GM12874 (cell line): ENCODE data around the gene KRTAP3-1.
"Not testable (repeated sequence)": the region's sequence is repeated elsewhere in the genome, so short reads cannot be mapped to it uniquely, and the experiment has no call there.

Experiments
- CTCF ChIP-seq: IDR thresholded peaks from 2 replicates; pipeline ENCODE4 v1.5.1; 2011; ENCODE audit warnings: low read depth, mild to moderate bottlenecking, control low read depth, low read length, moderate library complexity; ENCODE audit not compliant: insufficient read depth

The KRTAP3-1 gene

GRCh38 chr17:41003926-41004325 is 5.0 kb downstream of the KRTAP3-1 start:
- no peak for TF ChIP-seq CTCF

DNA sequence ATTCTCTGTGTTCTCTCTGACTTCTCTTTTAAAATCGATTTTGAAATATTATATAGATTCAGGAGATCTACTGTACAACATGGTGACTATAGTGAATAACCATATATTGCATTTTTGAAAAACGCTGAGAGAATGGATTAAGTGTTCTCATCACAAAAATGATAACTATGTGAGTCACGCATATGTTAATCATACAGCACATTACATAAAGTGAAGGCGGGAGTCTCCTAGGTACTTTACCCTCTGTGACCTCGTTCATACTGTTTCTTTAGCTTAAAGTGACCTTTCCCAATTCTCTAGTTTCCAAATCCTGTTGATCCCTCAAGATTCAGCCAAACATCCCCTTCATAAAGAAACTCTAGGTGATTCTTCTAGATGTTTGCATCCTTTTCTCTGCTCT is 6.1 kb downstream of the KRTAP3-1 start:
- TF ChIP-seq CTCF, result no peak

DNA sequence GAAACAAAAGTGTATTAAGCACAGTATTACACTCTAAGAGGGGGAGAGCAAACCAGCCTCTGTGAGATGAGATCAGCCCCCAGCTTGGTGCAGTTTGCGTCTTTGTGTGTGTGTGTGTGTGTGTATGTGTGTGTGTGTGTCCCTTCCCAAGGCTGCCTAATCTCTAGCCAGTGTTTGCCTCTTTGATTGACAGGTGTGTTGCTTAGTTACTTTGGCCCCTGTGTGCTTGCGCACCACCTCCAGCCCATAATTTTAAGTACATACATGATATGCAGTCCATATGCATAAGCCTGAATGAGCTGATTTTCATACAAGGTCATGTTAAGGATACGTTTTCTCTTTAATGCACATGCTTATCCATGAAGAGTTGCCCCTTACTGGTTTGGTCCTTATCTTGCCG is 7.1 kb downstream of the KRTAP3-1 start:
- no peak for TF ChIP-seq CTCF

DNA sequence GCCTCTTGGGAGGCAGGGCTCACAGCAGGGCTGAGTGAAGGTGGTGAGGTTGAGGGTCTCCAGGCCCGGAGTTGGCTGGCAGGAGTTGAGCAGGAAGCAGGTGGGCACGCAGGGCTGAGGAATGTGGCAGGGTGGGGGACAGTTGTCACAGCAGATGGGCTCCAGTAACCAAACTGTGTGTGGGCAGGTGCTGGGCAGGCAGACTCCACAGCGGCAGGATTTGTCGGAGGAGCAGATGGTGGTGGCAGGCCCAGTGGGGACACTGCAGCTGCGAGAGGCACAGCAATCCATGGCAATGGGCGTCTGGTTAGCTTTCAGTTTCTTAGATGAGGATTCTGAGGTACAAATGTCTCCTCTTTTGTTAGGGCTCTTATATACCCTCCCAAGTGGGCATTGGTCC is 9.4 kb downstream of the KRTAP3-1 start, which contains the start of gene KRTAP3-2:
TSS of gene KRTAP3-2 (minus strand) at position 344 of the 400 bp plus-strand sequence. CDS start at position 291, 53 bp downstream.
- not testable (repeated sequence) for TF ChIP-seq CTCF

DNA sequence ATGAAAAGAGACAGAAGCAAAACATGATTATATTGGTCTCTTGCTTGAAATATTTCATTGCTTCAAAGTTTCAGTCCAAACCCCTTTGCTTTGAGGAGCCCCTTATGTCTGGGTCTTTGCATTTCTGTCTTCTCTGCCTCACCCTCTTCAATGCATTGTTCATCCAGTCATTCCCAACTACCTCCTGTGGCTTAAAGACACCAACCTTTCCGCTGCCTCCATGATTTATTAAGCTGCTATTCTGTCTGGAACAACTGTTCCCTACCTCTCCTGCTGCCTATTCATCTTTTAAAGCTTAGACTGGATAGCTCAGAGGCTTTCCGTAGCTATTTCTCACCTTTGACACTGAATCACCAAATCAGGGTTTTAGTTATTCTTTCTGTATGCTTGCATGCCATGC is 11.6 kb downstream of the KRTAP3-1 start:
- TF ChIP-seq CTCF, result no peak

DNA sequence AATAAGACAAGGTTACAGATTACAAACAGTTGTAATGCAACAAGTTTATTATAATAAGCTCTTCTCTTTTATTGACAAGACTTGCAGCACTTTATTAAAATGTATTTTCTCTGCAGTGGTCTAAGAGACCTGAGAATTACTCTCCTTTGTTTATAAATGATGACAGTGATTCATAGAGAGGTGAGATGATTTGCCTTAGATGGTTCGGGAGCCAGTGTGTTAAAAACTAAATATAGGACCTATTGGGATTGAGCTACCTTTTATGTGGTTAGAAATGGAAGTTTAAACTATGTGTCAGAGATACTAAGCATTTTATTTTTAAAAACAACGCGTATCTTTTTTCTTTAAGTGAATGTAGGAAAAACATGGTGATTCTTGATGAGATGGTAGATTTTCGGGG is 12.1 kb downstream of the KRTAP3-1 start:
- TF ChIP-seq CTCF, result no peak

DNA sequence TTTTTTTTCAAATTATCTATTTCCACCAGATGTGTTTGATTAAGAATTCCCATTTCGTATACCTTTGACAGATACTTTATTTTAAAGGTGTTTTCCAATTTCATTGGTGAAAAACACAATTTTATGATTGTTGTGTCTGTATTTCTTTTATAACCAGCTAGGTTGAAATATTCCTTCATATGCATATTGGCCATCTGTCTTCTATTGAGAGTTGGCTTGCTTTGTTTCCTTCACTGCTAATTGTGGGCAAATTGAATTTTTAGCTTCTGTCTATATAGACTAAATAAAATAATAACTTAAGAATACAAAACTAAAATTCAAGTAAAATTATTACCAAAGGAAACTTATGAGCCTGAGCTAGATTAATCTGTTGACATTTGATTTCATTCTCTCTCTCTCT is 13.8 kb downstream of the KRTAP3-1 start:
- TF ChIP-seq CTCF, result no peak

DNA sequence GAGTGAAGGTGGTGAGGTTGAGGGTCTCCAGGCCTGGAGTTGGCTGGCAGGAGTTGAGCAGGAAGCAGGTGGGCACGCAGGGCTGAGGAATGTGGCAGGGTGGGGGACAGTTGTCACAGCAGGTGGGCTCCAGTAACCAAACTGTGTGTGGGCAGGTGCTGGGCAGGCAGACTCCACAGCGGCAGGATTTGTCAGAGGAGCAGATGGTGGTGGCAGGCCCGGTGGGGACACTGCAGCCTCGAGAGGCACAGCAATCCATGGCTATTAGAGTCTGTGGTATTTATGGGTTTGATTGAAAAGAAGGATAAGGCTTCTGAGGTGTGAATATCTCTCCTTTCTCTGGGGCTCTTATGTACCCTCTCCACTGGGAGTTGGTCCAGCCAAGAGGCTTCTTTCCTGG is 15.1 kb downstream of the KRTAP3-1 start, which contains the start of gene KRTAP3-3:
TSS of gene KRTAP3-3 (minus strand) at position 326 of the 400 bp plus-strand sequence. CDS start at position 259, 67 bp downstream.
- no peak for TF ChIP-seq CTCF
